OCI-LY1 (cell line): ENCODE results near the gene PRTG.
A peak's percentile ranks its signal among the peaks of the same experiment; 100 is the strongest.

ENCODE experiments used
- H2AFZ ChIP-seq: fragments of 200-600 bp; sonication (generic), shearing (Covaris generic); 2 replicates; pipeline ENCODE4 v1.6.0; 2014; ENCODE audit warnings: antibody characterized with exemption, mild to moderate bottlenecking, low read length
- H3F3A ChIP-seq: fragments of 200-600 bp; sonication (generic), shearing (Covaris generic); 2 replicates; pipeline ENCODE4 v1.6.0; 2014; ENCODE audit warnings: mild to moderate bottlenecking, antibody characterized with exemption, low read length, moderate library complexity; ENCODE audit not compliant: insufficient read depth
- H3K27ac ChIP-seq: fragments of 200-600 bp; sonication (generic); 2 replicates; pipeline ENCODE4 v1.5.1; 2014; ENCODE audit warnings: low read length, mixed run types, mild to moderate bottlenecking, low read depth; ENCODE audit not compliant: poor library complexity, severe bottlenecking
- H3K27me3 ChIP-seq: fragments of 200-600 bp; sonication (generic); 2 replicates; pipeline ENCODE4 v1.6.0; 2014; ENCODE audit warnings: antibody characterized with exemption, mild to moderate bottlenecking, low read length, moderate library complexity; ENCODE audit not compliant: insufficient read depth
- H3K36me3 ChIP-seq: fragments of 200-600 bp; sonication (generic); 2 replicates; pipeline ENCODE4 v1.6.1; 2014; ENCODE audit warnings: mild to moderate bottlenecking, antibody characterized with exemption, low read length, moderate library complexity, mixed read lengths; ENCODE audit not compliant: insufficient read depth
- H3K4me1 ChIP-seq: fragments of 200-600 bp; sonication (generic); 2 replicates; pipeline ENCODE4 v1.5.1; 2014; ENCODE audit warnings: mild to moderate bottlenecking, low read length, moderate library complexity; ENCODE audit not compliant: insufficient read depth, severe bottlenecking
- H3K4me2 ChIP-seq: fragments of 200-600 bp; sonication (generic), shearing (Covaris generic); 2 replicates; pipeline ENCODE4 v1.6.1; 2014; ENCODE audit warnings: low read length
- H3K4me3 ChIP-seq: fragments of 200-600 bp; sonication (generic); 2 replicates; pipeline ENCODE4 v1.5.1; 2014; ENCODE audit warnings: low read length, low read depth, mild to moderate bottlenecking, mixed read lengths; ENCODE audit not compliant: poor library complexity, severe bottlenecking
- H3K79me2 ChIP-seq: fragments of 200-600 bp; shearing (Covaris generic); 2 replicates; pipeline ENCODE4 v1.6.1; 2016; ENCODE audit warnings: mixed run types, low read length, mixed read lengths; ENCODE audit not compliant: insufficient read depth
- H3K9ac ChIP-seq: fragments of 200-600 bp; sonication (generic), shearing (Covaris generic); 2 replicates; pipeline ENCODE4 v1.6.1; 2014; ENCODE audit warnings: mild to moderate bottlenecking, low read length, mixed read lengths
- H3K9me2 ChIP-seq: fragments of 200-600 bp; sonication (generic), shearing (Covaris generic); 2 replicates; pipeline ENCODE4 v1.6.1; 2014; ENCODE audit warnings: low read depth, mild to moderate bottlenecking, low read length, mixed read lengths
- H3K9me3 ChIP-seq: fragments of 200-600 bp; shearing (Covaris generic); 2 replicates; pipeline ENCODE4 v1.6.1; 2014; ENCODE audit warnings: low read length, mixed read lengths
- H4K20me1 ChIP-seq: fragments of 200-600 bp; sonication (generic), shearing (Covaris generic); 2 replicates; pipeline ENCODE4 v1.6.0; 2016; ENCODE audit warnings: mild to moderate bottlenecking, low read length; ENCODE audit not compliant: insufficient read depth
- EZH2 ChIP-seq: fragments of 200-600 bp; sonication (generic), shearing (Covaris generic); IDR thresholded peaks from 2 replicates; pipeline ENCODE4 v1.8.0; 2017; ENCODE audit warnings: borderline replicate concordance, mixed run types, mild to moderate bottlenecking, antibody characterized with exemption, low read length, moderate library complexity, mixed read lengths
- TF ChIP-seq, protein P1 (sequence below): fragments of 200-600 bp; sonication (generic), shearing (Covaris generic); IDR thresholded peaks from 2 replicates; pipeline ENCODE4 v1.5.1; 2017; ENCODE audit warnings: mild to moderate bottlenecking, antibody characterized with exemption, low read length, moderate library complexity, mixed read lengths

Gene PRTG

DNA sequence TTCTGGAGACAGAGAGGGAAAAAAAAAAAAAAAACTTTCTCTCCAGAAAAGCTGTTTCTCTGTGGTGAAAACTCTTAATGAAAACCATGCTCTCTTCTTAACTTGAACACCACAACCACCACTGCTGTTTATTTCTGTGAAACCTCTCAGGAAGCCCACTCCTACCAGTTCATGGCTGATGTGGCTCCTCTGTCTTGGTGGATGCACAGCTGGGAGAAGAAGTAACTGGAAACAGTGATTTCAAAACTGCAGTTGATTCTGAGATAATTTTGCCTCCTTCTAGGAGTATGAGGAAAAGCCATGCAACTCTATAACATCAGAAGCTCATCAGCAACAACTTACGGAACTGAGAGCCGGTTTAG is 114.6 kb downstream of the PRTG start:
- Histone ChIP-seq H3K9ac (peak overlapping the region; percentile 58), H2AFZ (peak overlapping the region; percentile 73; the same call in 1 of the 2 replicates), H3K9me3 (no peaks in the 10 kb centered on the region)

DNA sequence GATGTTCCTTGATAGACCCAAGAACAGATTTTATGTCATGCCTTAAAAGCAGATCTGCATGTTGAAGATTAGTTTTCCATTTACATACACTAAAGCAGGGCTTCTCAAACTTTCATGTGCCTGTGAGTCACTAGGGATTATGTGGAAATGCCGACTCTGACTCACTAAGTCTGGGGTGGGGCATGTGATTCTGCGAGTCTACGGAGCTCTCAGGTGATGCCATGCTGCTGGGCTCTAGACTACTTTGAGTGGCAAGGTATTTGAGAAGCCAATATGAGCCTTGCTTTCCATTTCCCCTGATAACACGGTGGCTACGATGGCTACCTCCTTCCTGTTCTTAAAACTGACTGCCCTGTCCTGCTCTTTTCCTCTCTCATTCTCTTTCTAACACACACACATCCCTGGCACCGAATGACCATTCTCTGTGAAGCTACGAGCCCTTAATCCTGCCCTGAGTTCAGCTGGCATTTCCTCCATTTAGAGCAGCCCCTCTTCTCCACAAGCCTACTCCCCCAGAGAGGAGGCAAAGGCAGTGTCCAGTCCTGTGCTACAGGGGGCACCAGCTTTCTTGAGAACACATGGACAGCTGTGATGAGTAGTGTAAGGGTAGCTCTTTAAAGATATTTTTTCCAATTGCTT is 115.1 kb downstream of the PRTG start:
- peak overlapping the region; percentile 94 for H3K27ac ChIP-seq
- H3F3A ChIP-seq = peaks cover 32% of the 10 kb centered on the region
- no peaks in the 10 kb centered on the region for H3K36me3 ChIP-seq
- no peaks in the 10 kb centered on the region for H3K9me3 ChIP-seq
- peak overlapping the region; percentile 61 for H3K4me2 ChIP-seq
- no peaks in the 10 kb centered on the region for H4K20me1 ChIP-seq
- TF ChIP-seq EZH2 = no peak
- TF ChIP-seq, protein P1, sequence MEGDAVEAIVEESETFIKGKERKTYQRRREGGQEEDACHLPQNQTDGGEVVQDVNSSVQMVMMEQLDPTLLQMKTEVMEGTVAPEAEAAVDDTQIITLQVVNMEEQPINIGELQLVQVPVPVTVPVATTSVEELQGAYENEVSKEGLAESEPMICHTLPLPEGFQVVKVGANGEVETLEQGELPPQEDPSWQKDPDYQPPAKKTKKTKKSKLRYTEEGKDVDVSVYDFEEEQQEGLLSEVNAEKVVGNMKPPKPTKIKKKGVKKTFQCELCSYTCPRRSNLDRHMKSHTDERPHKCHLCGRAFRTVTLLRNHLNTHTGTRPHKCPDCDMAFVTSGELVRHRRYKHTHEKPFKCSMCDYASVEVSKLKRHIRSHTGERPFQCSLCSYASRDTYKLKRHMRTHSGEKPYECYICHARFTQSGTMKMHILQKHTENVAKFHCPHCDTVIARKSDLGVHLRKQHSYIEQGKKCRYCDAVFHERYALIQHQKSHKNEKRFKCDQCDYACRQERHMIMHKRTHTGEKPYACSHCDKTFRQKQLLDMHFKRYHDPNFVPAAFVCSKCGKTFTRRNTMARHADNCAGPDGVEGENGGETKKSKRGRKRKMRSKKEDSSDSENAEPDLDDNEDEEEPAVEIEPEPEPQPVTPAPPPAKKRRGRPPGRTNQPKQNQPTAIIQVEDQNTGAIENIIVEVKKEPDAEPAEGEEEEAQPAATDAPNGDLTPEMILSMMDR = peak; percentile 34; the same call in 1 of the 2 replicates
- H3K4me1 ChIP-seq = peaks cover 90% of the 10 kb centered on the region
- peak overlapping the region; percentile 58 for H3K9ac ChIP-seq
- no peaks in the 10 kb centered on the region for H3K79me2 ChIP-seq
- H3K9me2 ChIP-seq = no peaks in the 10 kb centered on the region
- no peaks in the 10 kb centered on the region for H3K27me3 ChIP-seq
- no peak overlapping the region for H2AFZ ChIP-seq
- peak overlapping the region; percentile 6 for H3K4me3 ChIP-seq

More for the DNA sequence above, 114.6 kb downstream of the PRTG start:
- peak overlapping the region; percentile 94 for H3K27ac ChIP-seq
- H3K36me3 ChIP-seq = no peaks in the 10 kb centered on the region
- H3K9me2 ChIP-seq = no peaks in the 10 kb centered on the region
- peaks cover 94% of the 10 kb centered on the region for H3K4me1 ChIP-seq
- H4K20me1 ChIP-seq = no peaks in the 10 kb centered on the region
- peaks cover 36% of the 10 kb centered on the region for H3F3A ChIP-seq
- peak overlapping the region; percentile 61 for H3K4me2 ChIP-seq
- TF ChIP-seq EZH2 = no peak
- TF ChIP-seq, protein P1 = no peak
- H3K79me2 ChIP-seq = no peaks in the 10 kb centered on the region
- H3K4me3 ChIP-seq = peak overlapping the region; percentile 6
- H3K27me3 ChIP-seq = no peaks in the 10 kb centered on the region

DNA sequence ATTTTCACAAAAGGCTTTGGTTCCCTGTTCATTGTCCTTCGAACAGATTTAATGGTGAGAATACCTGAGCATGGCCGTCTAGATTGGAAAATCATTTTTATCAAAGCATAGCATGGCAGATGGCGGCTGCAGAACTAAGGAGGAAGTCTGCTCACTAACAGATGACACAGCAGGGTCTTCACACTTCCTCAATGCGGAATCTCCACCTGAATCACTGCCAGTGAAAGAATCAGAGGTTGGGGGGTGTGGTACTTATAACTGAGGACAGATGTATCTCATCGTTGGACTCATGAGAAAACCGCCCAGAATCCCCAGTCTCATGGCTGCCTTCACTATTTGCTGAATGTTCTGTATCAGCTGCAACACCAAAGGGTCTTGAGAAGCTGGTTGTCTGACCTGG is 123.2 kb downstream of the PRTG start:
- H4K20me1 ChIP-seq = no peaks in the 10 kb centered on the region
- H3K4me1 ChIP-seq = peaks cover 89% of the 10 kb centered on the region
- H3K36me3 ChIP-seq = no peaks in the 10 kb centered on the region
- H3K27me3 ChIP-seq = no peaks in the 10 kb centered on the region
- H3K4me3 ChIP-seq = peak overlapping the region; percentile 63
- H3K4me2 ChIP-seq = peak overlapping the region; percentile 68
- H3F3A ChIP-seq = no peaks in the 10 kb centered on the region
- no peaks in the 10 kb centered on the region for H3K9me2 ChIP-seq
- H3K9me3 ChIP-seq = no peaks in the 10 kb centered on the region
- peak overlapping the region; percentile 69 for H3K9ac ChIP-seq
- H3K27ac ChIP-seq = peak overlapping the region; percentile 95
- peaks cover 16% of the 10 kb centered on the region; the same call in 1 of the 2 replicates for H3K79me2 ChIP-seq
- no peak overlapping the region for H2AFZ ChIP-seq
- TF ChIP-seq EZH2 = no peak
- TF ChIP-seq, protein P1 = no peak
